HS-5 (cell line): ENCODE data around the gene GALNT14.

Experiments
- DNase-seq: peaks from one replicate; pipeline ENCODE4 v3.0.0-alpha.2; 2012; ENCODE audit warnings: low read depth

GALNT14 gene

GRCh38 chr2:30974554-30974953 lies 163.7 kb downstream of the GALNT14 start:
- no peak for DNase-seq

DNA sequence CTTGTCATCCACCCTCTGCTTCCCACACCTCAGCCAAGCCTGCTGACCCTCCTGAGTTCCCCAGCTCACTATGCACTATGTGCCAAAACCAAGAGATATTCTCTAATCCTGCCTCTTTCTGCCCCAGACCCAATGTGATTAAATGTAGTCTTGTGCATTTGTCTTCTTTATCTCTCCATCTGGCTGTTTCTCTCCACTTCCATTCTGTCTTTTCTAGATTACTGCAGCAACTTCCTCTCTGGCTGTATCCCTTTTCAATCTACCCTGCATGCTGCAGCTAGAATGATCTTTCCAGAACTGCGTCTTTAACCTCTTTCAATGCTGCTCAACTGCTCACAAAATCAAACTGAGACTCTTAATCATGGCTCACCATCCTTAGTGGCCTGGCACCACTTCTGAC lies 164.1 kb downstream of the GALNT14 start:
- no peak for DNase-seq

GRCh38 chr2:30971231-30972025 lies 166.8 kb downstream of the GALNT14 start:
- DNase-seq = no peak

- no peak for DNase-seq
These were observed 169.4 kb downstream of the GALNT14 start for GRCh38 chr2:30968660-30969397.

DNA sequence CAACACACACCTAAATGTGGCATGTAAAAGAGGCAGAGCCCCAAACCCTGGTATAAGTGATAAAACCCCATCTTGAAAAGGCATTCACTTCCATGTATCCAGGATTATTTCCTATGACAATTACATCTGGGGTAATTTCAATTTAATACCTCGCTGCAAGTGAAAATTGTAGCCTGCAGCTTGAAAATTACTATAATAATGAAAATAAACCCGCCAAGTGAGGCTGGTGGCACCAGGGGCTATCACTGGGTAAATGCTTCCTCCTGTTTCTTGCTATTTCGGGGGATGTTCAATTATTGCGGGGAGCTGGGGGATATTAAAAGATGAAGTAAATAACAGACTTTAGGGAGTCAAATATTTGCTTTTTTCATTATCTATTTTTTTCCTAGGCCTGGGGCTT lies 171.5 kb downstream of the GALNT14 start:
- DNase-seq = no peak

GRCh38 chr2:30965022-30965531 lies 173.2 kb downstream of the GALNT14 start:
- DNase-seq = no peak

DNA sequence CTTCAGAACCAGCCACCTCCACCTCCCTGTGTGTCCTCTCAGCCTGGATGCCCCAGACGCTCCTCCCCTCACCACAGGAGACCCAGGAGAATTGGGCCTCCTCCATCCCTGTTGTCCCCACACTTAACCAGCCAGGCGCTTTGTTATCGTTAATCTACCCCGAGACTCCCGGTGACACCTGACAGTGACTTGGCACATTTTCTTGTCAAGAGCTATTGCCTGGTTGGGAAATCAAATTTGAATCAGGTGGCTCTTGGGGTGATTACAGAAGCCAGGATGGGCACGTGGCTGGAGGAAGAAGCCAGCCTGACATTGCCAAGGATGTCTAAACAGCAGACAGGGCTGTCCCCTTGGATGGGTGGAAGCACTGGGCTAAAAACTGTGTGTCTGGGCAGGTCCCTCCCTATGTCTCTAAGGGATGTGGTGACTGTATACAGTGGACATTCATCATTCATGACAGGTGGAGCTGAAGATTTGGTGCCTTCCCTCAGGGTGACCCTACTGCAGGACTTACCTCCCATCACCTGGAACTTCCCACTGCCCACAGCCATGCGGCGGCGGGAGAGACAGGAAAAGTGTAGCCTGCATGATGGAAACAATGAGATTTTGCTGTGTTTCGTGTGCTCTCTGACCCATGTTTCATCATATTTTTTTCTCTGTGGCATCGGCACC lies 173.8 kb downstream of the GALNT14 start:
- DNase-seq = no peak

- DNase-seq = no peak
These were observed 175.1 kb downstream of the GALNT14 start for GRCh38 chr2:30963184-30963583.

DNA sequence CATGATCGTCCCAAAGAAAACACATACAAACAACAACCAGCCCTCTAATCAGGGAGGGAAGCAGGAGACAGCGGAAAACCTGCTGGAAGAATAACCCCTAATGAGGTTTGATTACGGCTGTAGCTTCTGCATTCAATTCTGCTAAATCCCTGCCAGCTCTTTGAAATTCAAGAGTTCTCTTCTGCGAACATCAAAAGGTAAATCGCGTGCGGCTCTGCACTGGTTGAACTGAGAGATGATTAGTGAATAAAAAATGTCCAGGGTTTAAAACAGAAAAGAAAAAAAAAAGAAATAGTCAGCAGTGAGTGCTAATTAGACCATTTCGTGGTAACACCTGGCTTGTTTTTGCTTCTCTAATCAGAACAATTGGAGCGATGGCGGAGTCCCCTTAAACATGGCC lies 178.0 kb downstream of the GALNT14 start:
- no peak for DNase-seq

DNA sequence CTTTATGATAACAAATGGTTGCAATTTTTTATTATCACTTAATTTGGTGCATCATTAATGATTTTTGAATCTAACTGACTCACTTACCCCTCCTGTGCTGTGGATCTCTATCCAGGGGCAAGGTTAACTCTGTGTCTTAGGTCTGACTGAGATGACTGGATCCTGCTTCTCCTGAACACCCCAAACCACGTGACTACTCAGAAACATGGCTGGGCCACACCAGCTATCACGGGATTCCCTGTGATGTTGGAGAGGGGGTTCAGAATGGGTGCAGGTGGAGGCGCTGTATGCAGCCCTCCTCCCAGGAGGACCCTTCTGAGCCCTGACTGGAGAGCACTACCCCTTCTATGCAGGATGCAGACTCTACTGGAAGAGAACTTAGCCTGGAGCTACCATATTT lies 178.6 kb downstream of the GALNT14 start:
- no peak for DNase-seq

GRCh38 chr2:30958918-30959265 lies 179.3 kb downstream of the GALNT14 start:
- no peak for DNase-seq

DNA sequence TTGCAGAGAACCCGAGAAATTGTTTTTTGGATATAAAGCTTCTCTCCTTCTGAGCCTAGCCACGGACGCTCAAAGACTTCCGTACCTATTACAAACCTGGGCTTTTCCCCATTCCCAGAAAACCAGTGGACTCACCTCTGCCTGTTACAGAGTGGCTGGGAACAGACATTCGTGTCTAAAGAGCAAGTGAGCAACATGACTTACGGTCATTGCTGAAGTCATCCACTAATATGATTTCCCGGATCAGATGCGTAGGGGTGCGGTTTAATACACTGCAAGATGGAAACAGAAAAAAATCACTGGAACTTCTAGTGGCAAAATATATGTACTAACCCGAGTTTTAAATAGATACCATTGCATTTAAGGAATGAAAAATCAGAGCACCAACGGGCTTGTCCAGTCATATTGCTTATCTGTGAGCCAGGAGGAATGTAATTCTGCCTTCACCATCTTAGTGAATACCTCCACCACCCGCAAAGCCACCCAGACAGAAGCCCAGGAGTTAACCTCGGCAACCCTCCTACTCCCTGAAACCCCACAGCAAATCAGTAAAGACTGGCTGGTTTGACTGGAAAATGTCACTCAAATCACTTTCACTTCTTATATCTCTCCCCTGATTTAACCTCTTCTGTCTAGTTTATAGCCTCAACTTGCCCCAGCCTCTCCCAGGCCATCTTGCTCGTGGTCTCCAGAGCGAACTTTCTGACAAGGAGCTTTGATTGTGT lies 179.9 kb downstream of the GALNT14 start:
- DNase-seq = no peak

DNA sequence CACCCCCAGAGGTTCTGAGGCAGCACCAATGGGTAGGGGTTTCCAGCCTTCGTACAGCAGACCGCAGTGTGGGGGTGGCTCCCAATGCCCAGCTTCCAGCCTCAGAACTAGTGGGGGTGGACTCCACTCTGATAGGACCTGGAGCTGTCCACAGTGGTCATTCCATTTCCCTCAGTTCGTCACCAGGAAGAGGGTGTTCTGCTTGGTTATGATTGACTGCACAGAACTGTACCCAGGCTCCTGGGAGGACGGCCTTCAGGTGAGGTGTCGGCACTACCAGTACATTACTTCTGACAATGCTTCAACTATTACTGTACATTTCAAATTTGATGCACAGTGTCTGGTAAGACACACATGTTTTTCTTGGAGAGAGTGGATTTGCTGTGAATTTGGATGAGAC lies 180.6 kb downstream of the GALNT14 start:
- DNase-seq = no peak

- no peak for DNase-seq
These were observed 181.2 kb downstream of the GALNT14 start for GRCh38 chr2:30956995-30957394.

GRCh38 chr2:30955516-30956132 lies 182.6 kb downstream of the GALNT14 start:
- DNase-seq = no peak

DNA sequence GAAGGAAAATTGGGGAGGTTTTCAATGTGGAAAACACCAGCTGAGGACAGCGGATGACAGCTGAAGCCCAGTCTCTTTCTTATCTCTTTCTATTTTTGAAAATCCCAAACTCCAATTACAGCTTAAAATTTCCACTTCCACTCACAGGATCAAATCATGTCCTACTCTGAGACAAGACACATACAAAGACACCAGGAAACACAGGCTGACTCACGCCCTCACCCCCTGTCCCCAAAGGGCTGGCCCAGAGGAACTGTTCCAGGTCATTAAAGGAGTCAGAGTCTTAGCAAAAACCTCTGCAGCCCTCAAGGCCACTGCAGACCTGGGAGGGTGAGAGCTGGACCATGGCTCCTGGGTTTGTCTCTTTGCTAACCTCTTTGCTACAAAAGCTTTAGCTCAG lies 187.9 kb downstream of the GALNT14 start:
- DNase-seq = no peak

- DNase-seq = no peak
These were observed 188.8 kb downstream of the GALNT14 start for GRCh38 chr2:30949435-30949834.

GRCh38 chr2:30948857-30949256 lies 189.4 kb downstream of the GALNT14 start:
- DNase-seq = no peak

DNA sequence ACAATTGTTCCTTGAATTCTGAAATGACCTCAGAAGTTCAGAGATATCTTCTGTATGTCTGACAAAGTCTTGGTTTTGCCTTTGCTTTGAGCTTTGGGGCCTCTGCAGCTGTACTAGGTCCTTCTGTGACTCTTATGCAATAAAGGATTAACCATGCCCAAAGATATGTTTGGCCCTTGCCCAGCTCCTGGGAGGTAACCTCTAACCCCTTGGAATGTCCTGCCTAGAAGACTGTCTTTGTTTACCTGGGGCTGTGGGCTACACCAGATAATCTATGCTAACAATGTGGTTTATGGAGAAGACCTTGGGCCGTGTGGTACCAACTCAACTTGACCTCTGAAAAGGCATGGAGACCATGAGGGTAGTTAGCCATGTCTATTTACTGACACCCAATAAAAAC lies 190.1 kb downstream of the GALNT14 start:
- no peak for DNase-seq

- DNase-seq = no peak
These were observed 190.6 kb downstream of the GALNT14 start for GRCh38 chr2:30947686-30948085.

- no peak for DNase-seq
These were observed 195.8 kb downstream of the GALNT14 start for GRCh38 chr2:30942419-30942818.

DNA sequence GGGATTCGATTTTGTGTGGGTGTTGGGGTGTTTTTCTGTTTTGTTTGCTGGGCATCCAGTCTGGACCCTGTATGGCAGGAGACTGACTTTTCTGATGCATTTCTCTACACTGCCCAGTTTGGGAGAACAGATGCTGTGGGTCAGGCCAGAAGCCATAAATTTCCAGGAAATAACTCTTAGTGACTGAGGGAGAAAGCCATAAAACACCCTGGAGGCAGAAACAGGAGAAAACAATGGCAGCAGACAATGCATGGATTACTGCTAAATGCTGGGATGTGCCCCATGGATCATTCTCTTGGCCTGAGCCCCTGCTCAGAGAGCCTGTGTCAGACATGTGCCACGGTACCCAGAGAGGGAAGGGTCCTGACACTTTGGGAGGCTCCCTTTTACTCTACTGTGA lies 197.4 kb downstream of the GALNT14 start:
- no peak for DNase-seq
